GM10248 (cell line): ENCODE results near the gene FUT3.

ENCODE experiments used
- CTCF ChIA-PET: fragments of 300-600 bp; sonication (Branson Sonifier 250); formaldehyde crosslinking; extraction: SDS; loops from one replicate; lab custom pipeline; 2021; ENCODE audit warnings: antibody characterized with exemption; lab: Yijun Ruan, JAX
- POLR2A ChIA-PET: fragments of 350-650 bp; sonication (Branson Sonifier 250); formaldehyde crosslinking; extraction: SDS; loops from one replicate; lab custom pipeline; 2020; ENCODE audit warnings: antibody characterized with exemption; lab: Yijun Ruan, JAX
- DNase-seq: peaks from one replicate; pipeline ENCODE4 v3.0.0; 2012; ENCODE audit errors: extremely low spot score
- TF ChIP-seq, protein P1 (sequence below): IDR thresholded peaks from 2 replicates; pipeline ENCODE4 v1.5.1; 2012; ENCODE audit warnings: mild to moderate bottlenecking, low read depth; ENCODE audit errors: extremely low read depth, missing control alignments, control extremely low read depth

Gene FUT3

DNA sequence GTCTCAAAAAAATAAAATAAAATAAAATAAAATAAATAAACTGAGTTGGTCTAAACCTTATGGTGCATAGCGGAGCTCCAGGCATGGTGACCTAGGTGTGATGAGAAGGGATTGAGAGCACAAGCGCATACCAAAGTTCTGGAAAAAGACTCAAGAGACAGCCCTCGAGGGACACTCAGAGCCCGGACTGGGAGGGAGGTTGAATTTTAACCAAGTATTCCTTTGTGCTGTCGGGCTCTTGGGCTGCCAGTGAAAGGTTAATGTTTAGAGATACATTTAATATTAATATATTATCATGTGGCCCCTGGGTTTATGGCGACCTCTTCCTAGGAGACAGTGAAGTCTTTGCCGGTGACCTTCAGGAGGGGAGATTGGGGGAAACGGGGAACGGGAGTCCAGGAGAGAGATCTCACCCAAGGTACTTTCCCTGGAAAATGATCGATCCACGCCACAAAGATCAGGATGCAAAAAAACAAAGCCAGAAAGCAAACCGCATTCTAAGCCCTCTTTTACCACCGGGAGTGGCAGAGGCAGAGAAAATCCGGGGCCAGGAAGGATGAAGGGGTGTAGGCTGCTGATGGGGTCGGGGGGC is 13.4 kb downstream of the FUT3 start:
- POLR2A ChIA-PET: no interaction called here

DNA sequence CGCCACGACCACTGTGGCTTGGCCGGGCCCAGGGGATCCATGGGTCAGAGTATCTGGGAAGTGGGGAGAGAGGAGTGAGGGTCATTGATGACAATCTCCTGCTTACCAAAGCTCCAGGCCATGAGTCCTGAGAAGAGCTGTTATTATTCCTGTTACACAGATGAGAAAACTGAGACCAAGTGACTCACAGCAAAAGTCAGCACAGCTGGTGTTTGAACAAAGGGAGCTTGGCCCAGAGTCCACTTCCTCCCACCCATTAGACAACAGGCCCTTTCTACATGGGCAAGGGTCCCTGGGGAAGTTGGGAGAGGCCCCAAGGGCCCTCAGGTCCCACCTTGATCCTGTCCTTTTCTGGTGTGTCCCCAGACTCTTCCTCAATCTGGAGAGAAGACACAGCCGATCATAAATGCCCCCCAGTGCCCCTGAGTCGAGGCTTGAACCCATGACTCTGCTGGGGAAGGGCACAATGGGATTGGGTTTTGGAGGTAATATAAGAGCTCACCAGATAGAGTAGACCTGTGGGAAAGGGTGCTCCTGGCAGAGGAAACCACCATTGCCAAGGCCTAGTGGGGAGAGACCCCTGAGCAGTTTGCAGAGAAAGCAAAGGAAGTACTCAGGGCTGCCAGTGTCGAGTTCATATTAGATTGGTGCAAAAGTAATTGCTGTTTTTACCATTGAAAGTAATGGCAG is 18.6 kb downstream of the FUT3 start:
- ChIA-PET POLR2A (no interaction called here), CTCF (interaction anchor here (1.3 kb wide), 1 partner anchor 189 kb away, joined by 3 read pairs; no protein-coding TSS in a partner anchor)
- TF ChIP-seq, protein P1, sequence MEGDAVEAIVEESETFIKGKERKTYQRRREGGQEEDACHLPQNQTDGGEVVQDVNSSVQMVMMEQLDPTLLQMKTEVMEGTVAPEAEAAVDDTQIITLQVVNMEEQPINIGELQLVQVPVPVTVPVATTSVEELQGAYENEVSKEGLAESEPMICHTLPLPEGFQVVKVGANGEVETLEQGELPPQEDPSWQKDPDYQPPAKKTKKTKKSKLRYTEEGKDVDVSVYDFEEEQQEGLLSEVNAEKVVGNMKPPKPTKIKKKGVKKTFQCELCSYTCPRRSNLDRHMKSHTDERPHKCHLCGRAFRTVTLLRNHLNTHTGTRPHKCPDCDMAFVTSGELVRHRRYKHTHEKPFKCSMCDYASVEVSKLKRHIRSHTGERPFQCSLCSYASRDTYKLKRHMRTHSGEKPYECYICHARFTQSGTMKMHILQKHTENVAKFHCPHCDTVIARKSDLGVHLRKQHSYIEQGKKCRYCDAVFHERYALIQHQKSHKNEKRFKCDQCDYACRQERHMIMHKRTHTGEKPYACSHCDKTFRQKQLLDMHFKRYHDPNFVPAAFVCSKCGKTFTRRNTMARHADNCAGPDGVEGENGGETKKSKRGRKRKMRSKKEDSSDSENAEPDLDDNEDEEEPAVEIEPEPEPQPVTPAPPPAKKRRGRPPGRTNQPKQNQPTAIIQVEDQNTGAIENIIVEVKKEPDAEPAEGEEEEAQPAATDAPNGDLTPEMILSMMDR: no peak
- DNase-seq: no peak

More for the DNA sequence above, 13.4 kb downstream of the FUT3 start:
- no peak for DNase-seq
- TF ChIP-seq, protein P1: no peak
- CTCF ChIA-PET: interaction anchor here (0.9 to 1.0 kb wide), 2 partner anchors 9 to 33 kb away, joined by 3 to 4 read pairs; no protein-coding TSS in a partner anchor

DNA sequence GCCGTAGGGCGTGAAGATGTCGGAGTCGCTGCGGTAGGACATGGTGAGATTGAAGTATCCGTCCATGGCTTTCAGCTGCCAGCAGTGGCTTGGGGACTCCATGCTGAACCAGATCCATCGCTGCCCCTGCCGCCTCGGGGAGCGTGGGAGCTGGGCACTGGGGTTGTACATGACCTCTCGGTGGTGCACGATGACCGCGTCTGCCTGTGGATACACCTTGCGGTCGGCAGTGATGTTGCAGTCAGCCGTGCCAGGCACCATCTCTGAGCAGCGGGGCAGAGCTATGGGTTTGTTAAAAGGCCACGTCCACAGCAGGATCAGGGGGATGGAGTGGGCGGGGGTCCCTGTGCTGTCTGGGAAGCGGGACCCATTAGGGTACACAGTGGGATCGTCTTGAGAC is 19.2 kb downstream of the FUT3 start:
- CTCF ChIA-PET: interaction anchor here (1.2 to 1.3 kb wide), 2 partner anchors 59 to 190 kb away, joined by 3 to 4 read pairs; no protein-coding TSS in a partner anchor

DNA sequence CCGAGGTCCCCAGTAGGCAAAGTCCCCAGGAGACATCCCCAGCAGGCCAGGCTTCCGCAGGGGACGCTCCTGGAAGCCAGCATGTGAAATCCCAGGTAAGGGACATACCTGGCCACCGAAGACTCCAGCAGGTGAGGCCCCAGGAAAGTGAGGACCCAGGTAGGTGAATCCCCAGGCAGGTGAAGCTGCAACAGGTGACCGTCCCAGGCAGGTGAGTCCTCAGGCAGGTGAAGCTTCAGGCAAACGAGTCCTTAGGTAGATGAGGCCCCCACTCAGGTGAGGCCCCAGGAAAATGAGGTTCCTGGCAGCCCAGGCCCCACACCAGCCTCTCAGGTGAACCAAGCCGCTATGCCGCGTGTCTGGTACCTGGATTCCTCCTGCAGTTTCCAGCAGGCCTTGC is 20.1 kb downstream of the FUT3 start:
- TF ChIP-seq, protein P1: no peak
- POLR2A ChIA-PET: no interaction called here
- CTCF ChIA-PET: interaction anchor here (1.2 to 1.4 kb wide), 3 partner anchors 37 to 191 kb away, joined by 3 to 4 read pairs (median 4); no protein-coding TSS in a partner anchor

More for the DNA sequence above, 19.2 kb downstream of the FUT3 start:
- TF ChIP-seq, protein P1: no peak
- no peak for DNase-seq
- POLR2A ChIA-PET: no interaction called here

DNA sequence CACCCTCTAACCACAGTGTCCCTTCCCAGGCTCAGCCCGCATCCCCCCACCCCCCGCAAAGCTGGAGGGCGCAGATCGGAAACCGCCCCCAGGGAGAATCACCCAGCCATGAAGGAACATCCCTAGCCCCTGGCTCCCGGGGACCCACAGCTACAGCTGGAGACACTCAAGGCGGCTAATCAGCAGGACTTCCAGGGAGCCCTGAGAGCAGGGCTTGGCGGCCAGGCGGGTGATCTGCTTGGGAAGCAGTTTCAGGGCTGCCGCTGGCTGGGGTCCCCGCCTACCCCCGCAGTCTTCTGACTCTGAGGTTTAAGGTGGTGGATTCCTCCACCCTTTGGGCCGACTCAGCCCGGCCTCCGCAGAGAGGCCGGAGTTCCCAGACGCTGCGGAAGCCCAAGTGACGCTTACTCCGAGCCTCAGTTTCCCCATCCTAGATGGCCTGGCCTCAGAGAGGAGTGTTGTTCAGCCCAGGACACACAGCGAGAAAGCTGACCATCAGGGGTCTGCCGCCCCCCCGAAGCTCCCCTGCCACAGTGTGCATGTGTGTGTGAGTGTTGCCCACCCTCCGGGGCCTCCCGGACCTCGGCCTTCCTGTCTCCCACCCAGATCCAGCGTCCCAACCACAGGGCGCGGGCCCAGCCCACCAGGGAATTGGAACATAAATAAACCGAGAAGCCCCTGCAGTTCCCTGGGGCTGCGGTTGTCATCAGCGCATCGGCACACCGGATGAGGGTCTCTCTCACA is 21.5 kb downstream of the FUT3 start:
- TF ChIP-seq, protein P1: no peak
- POLR2A ChIA-PET: interaction anchor here (0.5 to 2.6 kb wide), 5 partner anchors 26 to 975 kb away, joined by 3 to 21 read pairs (median 7); partner anchors contain the start of genes DUS3L, NDUFA11, NRTN and VMAC
- DNase-seq: no peak
- CTCF ChIA-PET: interaction anchor here (1.3 to 8.3 kb wide), 3 partner anchors 11 to 35 kb away, joined by 4 to 70 read pairs (median 5); partner anchors contain the start of gene NRTN

More for the DNA sequence above, 20.1 kb downstream of the FUT3 start:
- DNase-seq: no peak
